SU-DHL-6 (cell line): ENCODE measurements around the gene SORL1.

Source experiments
- CTCF ChIP-seq: fragments of 200-600 bp; sonication (generic); IDR thresholded peaks from one replicate; pipeline ENCODE4 v1.5.1; 2017; ENCODE audit warnings: antibody characterized with exemption, mild to moderate bottlenecking, low read length, moderate library complexity; ENCODE audit not compliant: insufficient read depth, poor library complexity, severe bottlenecking
- EZH2phosphoT487 ChIP-seq: fragments of 200-600 bp; sonication (generic), shearing (Covaris generic); conservative IDR thresholded peaks from 2 replicates; pipeline ENCODE4 v1.6.1; 2018; ENCODE audit warnings: mild to moderate bottlenecking, antibody characterized with exemption, low read length, moderate library complexity, mixed read lengths

- no peak for TF ChIP-seq CTCF
- no peak for TF ChIP-seq EZH2phosphoT487
These were observed 109.1 kb downstream of the SORL1 start for GRCh38 chr11:121561240-121561639.
